Small intestine (tissue), 7 donors: ENCODE measurements around the gene CCNG2. TPM values are rescaled to one million over a fixed set of nuclear protein-coding genes. Genes with fewer than 3 reads are reported as not detected.

ENCODE experiments used
- DNase-seq, 2 donors: peaks; one replicate each; pipeline versions ENCODE4 v3.0.0 to v3.0.0-alpha.2; 2013
- FAIRE-seq: peaks from 2 replicates; lab custom pipeline; 2012; peaks lifted over from hg19 to GRCh38; lab: Jason Lieb, UNC
- H3K27ac ChIP-seq, 3 donors: one replicate each; pipeline ENCODE4 v1.5.1; 2013; ENCODE audit warnings: low read length in 2 of 3, mild to moderate bottlenecking in 2 of 3, control low read depth in 1 of 3, inconsistent platforms in 1 of 3, low read depth in 1 of 3, moderate library complexity in 1 of 3
- H3K27me3 ChIP-seq, 3 donors: one replicate each; pipeline ENCODE4 v1.6.1; 2013; ENCODE audit warnings: low read length in 3 of 3, inconsistent platforms in 1 of 3; ENCODE audit not compliant: control insufficient read depth in 3 of 3, insufficient read depth in 3 of 3
- H3K36me3 ChIP-seq, 3 donors: one replicate each; pipeline ENCODE4 v1.6.1; 2013; ENCODE audit warnings: low read length in 3 of 3, inconsistent platforms in 1 of 3, low read depth in 1 of 3, mild to moderate bottlenecking in 1 of 3, moderate library complexity in 1 of 3; ENCODE audit not compliant: control insufficient read depth in 3 of 3, insufficient read depth in 2 of 3
- H3K4me1 ChIP-seq, 3 donors: one replicate each; pipeline ENCODE4 v1.6.1; 2013; ENCODE audit warnings: low read length in 2 of 3, inconsistent platforms in 1 of 3, low read depth in 1 of 3, mild to moderate bottlenecking in 1 of 3, moderate library complexity in 1 of 3; ENCODE audit not compliant: control insufficient read depth in 3 of 3, insufficient read depth in 2 of 3
- H3K4me3 ChIP-seq, 3 donors: one replicate each; pipeline ENCODE4 v1.5.1; 2013; ENCODE audit warnings: low read length in 3 of 3, control low read depth in 1 of 3, inconsistent platforms in 1 of 3, low read depth in 1 of 3, mild to moderate bottlenecking in 1 of 3, moderate library complexity in 1 of 3
- H3K9me3 ChIP-seq, 2 donors: one replicate each; pipeline ENCODE4 v1.6.1; 2013; ENCODE audit warnings: low read depth in 1 of 2, low read length in 1 of 2; ENCODE audit not compliant: control insufficient read depth in 2 of 2, insufficient read depth in 1 of 2
- WGBS, 3 donors: extraction: QIAGEN DNeasy Blood & Tissue Kit; methylation state at CpG; one replicate each; pipeline ENCODE4 v1.1.7; 2013; 5-methylcytosine and 5-hydroxymethylcytosine counted together
- polyA plus RNA-seq, 4 donors: library from polyadenylated mRNA; stranded (reverse) in 3 of 4; unstranded in 1 of 4; fragments of 200-250 nt in 3 of 4; fragments of 120-200 nt in 1 of 4; gene quantifications; one replicate each; pipeline versions ENCODE4 v1.2.1 to v1.2.3, GENCODE V29; 2013
- donor health status: healthy with polysubstance abuse.
- donor health status: control.
- donor health status: control.
- donor health status: Bipolar disorder and iron deficiency.
- donor health status: healthy.

The CCNG2 gene
- polyA plus RNA-seq, 4 donors = 9.2 to 223 (median 12.0) TPM

DNA sequence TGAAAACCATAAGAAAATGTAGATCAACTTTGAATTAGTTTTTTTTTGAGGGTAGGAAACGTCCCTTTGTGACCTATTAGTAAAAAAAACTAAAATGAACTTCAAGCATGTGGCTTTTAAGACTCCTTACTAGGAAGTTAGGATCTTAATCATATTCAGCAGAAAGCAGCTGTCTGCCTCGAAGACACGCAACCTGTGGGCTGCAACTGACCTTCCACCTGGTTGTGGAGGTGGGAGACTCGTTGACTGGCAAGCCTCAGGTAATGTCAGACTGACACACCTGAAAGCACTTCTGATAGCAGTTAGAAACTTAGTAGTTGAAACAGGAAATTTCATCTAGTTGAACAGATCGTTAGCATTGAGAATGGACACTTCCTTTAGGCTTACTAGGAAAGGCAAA, 37.4 kb downstream of the CCNG2 start:
- DNase-seq (no peak), FAIRE-seq (no peak)
- 62 to 65% (median 63%) methylated on average over 5 of the region's 5 CpGs for WGBS, 3 donors
- Histone ChIP-seq H3K9me3 (no peaks in the 10 kb centered on the region), H3K4me1 (no peaks in the 10 kb centered on the region), H3K27me3 (no peaks in the 10 kb centered on the region), H3K4me3 (no peak overlapping the region), H3K36me3 (no peaks in the 10 kb centered on the region), H3K27ac (no peak overlapping the region)

DNA sequence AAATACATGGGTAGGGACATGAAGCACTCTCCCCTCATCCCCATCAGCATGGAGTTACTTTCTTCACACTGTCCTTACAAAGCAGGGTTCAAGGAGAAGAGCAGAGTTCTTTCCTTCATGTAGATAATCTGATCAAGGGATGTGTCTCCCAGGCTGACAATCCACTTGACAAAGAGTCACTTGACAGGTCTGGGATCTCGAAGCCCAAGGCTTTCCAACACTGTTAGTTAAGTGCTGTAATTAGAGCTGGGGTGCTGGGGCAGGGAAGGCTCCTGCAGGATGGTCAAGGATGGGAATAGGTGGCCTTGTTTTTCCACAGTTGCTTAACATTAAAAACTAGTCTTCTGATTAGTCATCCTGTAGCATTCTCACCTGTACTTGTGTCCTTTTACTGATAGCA, 38.0 kb downstream of the CCNG2 start:
- Histone ChIP-seq H3K27ac (no peak overlapping the region), H3K4me1 (no peaks in the 10 kb centered on the region), H3K36me3 (no peaks in the 10 kb centered on the region), H3K4me3 (no peak overlapping the region), H3K27me3 (no peaks in the 10 kb centered on the region), H3K9me3 (no peaks in the 10 kb centered on the region)
- WGBS, 3 donors = 59 to 75% (median 67%) methylated on average over 1 of the region's 1 CpG
- DNase-seq (no peak), FAIRE-seq (no peak)

DNA sequence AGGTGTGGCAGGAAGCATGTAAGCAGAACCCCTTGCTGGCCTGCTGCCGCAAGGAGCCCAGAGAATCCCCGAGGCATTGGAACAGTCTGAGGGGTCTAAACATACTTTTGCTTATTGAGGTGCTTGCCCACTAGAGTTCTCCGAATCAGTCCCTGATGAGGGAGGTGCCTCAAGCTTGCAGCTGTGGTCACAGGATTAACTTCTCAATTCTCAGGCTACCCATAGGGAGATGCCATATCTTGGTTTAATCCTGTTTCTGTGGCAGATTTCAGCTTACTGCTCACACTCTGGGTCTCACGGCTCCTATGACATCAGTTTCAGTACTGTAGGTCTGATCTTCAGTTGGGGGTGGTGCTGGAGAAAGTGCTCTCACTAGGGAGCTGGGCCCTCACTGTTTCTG, 39.9 kb downstream of the CCNG2 start:
- Histone ChIP-seq H3K27ac (no peak overlapping the region), H3K36me3 (no peaks in the 10 kb centered on the region)
- 68 to 86% (median 84%) methylated on average over 4 of the region's 4 CpGs for WGBS, 3 donors

DNA sequence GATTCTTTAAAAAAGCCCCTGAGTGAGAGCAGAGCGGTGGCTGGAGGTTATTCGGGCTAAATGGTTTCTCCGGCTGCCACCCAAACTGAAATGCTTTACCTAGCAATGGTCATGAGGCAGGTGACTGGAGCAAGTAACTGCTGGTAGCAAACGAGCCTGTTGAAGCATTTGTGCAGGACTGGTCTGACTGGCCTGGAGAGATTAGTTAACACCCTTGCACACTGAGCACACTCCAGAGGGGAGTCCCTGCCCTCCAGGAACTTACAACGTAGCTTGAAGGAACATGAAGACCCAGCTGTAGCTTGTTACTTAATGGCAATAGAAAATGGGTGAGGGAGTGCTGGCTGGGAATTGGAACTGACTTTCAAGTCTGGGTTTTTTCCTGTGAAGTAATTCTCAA, 40.4 kb downstream of the CCNG2 start:
- FAIRE-seq = no peak

More for the DNA sequence above, 39.9 kb downstream of the CCNG2 start:
- no peaks in the 10 kb centered on the region for H3K27me3 ChIP-seq
- H3K4me1 ChIP-seq = no peaks in the 10 kb centered on the region
- no peak for FAIRE-seq
- no peak for DNase-seq
- H3K9me3 ChIP-seq = no peaks in the 10 kb centered on the region
- no peak overlapping the region for H3K4me3 ChIP-seq

DNA sequence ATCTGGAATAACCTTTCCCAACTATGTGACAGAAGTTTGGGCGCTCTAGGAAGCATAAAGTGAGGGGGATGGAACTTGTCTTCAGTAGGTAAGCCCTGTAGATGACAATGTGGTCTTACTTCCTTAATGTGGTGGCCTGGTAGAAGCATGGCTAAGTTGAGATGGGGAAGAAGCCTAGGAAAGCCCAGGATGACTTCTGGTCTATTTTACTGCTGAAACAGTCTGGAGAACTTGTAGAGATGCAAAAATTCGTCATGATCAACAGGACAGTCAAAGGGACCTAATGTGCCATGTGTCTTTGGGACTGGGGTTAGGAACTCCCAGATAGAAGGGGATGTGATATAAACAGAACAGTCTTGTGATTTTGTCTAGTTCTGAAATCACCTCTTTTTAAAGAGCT, 40.8 kb downstream of the CCNG2 start:
- Histone ChIP-seq H3K4me1 (peaks cover 0 to 9% (median 0%) of the 10 kb centered on the region in 3 donors), H3K27me3 (no peaks in the 10 kb centered on the region), H3K27ac (no peak overlapping the region), H3K9me3 (no peaks in the 10 kb centered on the region), H3K36me3 (no peaks in the 10 kb centered on the region), H3K4me3 (no peak overlapping the region)
- DNase-seq (no peak), FAIRE-seq (no peak)
- 78 to 87% (median 85%) methylated on average over 2 of the region's 2 CpGs for WGBS, 3 donors

More for the DNA sequence above, 40.4 kb downstream of the CCNG2 start:
- Histone ChIP-seq H3K4me1 (peaks cover 0 to 4% (median 0%) of the 10 kb centered on the region in 3 donors), H3K4me3 (no peak overlapping the region), H3K36me3 (no peaks in the 10 kb centered on the region), H3K9me3 (no peaks in the 10 kb centered on the region), H3K27me3 (no peaks in the 10 kb centered on the region), H3K27ac (no peak overlapping the region)
- no peak for DNase-seq
- 82 to 89% (median 89%) methylated on average over 5 of the region's 5 CpGs for WGBS, 3 donors

DNA sequence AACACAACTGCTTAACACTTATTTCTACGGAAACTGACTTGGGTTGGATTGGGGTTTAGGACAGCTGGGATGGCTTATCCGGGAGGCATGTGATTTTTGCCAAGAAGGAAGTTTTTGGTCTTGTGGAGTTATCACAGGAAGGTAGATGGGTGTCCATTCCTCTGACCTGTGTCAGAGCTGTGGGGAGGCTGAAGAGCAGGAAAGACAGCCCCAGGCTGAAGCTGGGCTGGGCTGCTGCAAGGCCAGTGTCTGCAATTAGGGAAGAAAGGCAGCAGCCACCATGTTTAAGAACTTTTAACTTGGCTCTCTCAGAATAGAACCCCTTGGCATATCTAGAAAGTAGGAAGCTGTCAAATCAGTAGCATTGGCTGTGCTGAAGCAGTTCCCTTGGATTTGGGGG, 42.3 kb downstream of the CCNG2 start:
- Histone ChIP-seq H3K36me3 (no peaks in the 10 kb centered on the region), H3K27me3 (no peaks in the 10 kb centered on the region), H3K4me1 (peaks cover 0 to 10% (median 0%) of the 10 kb centered on the region in 3 donors), H3K9me3 (no peaks in the 10 kb centered on the region), H3K27ac (no peak overlapping the region), H3K4me3 (no peak overlapping the region)
- no peak for DNase-seq
- 87 to 91% (median 89%) methylated on average over 2 of the region's 2 CpGs for WGBS, 3 donors
- FAIRE-seq = no peak

DNA sequence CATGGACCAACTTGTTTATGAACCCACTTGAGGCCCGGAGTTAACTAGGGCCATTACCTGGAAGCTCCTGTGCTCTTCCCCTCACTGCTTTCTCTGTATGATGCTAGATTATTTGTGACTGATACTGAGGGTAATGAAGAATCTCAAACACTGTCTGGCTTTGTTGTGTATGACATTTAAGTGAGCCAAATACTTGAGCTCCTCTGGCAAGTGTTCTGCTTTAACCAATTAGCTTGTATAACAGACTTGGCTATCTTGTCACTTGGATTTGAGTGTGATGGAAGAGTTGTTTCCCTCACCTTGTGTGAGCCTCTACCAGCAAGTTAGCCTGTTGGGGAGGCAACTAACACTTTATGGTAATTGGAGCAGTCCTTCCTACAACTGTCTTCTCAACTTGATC, 42.7 kb downstream of the CCNG2 start:
- H3K9me3 ChIP-seq = no peaks in the 10 kb centered on the region
- WGBS, 3 donors = 85 to 97% (median 93%) methylated on average over 1 of the region's 1 CpG
- FAIRE-seq (no peak), DNase-seq (no peak)
- H3K4me1 ChIP-seq = peaks cover 0 to 10% (median 0%) of the 10 kb centered on the region in 3 donors
- no peak overlapping the region for H3K27ac ChIP-seq
- no peak overlapping the region for H3K4me3 ChIP-seq
- H3K27me3 ChIP-seq = no peaks in the 10 kb centered on the region
- no peaks in the 10 kb centered on the region for H3K36me3 ChIP-seq

DNA sequence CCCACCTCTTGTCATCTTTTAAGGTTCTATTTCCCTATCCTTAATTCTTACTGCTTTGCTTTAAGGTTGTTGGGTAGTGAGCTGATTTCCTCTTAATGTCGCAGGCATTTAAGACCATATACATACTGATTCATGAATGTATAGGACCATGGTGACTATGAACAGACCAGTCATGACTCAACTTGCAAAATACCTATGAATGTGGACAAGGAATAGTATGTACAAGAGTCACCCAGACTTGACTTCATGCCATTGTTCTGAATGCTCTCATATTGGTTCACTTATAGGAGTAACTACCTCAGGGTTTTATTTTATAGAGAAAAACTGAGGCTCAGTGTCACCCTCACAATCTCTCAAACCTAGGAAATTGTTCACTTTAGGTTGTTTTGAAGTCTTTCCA, 44.3 kb downstream of the CCNG2 start:
- FAIRE-seq (no peak), DNase-seq (no peak)
- 91 to 95% (median 95%) methylated on average over 1 of the region's 1 CpG for WGBS, 3 donors
- Histone ChIP-seq H3K9me3 (no peaks in the 10 kb centered on the region), H3K27me3 (no peaks in the 10 kb centered on the region), H3K4me3 (no peak overlapping the region), H3K4me1 (peaks cover 0 to 10% (median 0%) of the 10 kb centered on the region in 3 donors), H3K36me3 (no peaks in the 10 kb centered on the region), H3K27ac (no peak overlapping the region)

DNA sequence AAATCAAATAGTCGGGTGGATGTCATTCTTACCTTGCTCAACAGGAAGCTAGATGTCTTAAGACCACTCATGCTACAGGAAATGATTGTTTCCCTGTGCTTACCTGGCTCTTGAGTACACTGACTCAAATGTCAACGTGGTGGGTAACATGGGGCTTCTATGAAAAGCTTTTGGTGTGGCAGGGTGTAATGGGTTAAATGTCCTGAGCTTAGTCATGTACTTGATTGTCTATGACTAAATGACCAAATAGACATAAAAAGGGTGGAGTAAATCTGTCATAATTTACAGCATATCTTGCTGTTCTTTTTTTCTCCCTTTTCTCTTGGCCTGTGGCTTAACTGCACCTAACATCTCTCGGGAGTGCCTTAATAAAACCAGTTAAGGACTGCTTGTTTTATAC, 44.9 kb downstream of the CCNG2 start:
- H3K27me3 ChIP-seq = no peaks in the 10 kb centered on the region
- FAIRE-seq (no peak), DNase-seq (peak; percentile 10 to 27)
- H3K27ac ChIP-seq = peak overlapping the region in 1 of 3 donors; percentile 16
- no peak overlapping the region for H3K4me3 ChIP-seq
- H3K4me1 ChIP-seq = peaks cover 0 to 10% (median 0%) of the 10 kb centered on the region in 3 donors
- no peaks in the 10 kb centered on the region for H3K36me3 ChIP-seq
- H3K9me3 ChIP-seq = no peaks in the 10 kb centered on the region
- WGBS, 3 donors = 47 to 62% (median 55%) methylated on average over 3 of the region's 3 CpGs
